ENCODE measurements around the gene EVA1B. TPM values are rescaled to one million over a fixed set of nuclear protein-coding genes. Genes with fewer than 3 reads are reported as not detected.

EVA1B gene
- total RNA-seq, 1 experiment from 2014 or later, result 25.1 TPM

DNA sequence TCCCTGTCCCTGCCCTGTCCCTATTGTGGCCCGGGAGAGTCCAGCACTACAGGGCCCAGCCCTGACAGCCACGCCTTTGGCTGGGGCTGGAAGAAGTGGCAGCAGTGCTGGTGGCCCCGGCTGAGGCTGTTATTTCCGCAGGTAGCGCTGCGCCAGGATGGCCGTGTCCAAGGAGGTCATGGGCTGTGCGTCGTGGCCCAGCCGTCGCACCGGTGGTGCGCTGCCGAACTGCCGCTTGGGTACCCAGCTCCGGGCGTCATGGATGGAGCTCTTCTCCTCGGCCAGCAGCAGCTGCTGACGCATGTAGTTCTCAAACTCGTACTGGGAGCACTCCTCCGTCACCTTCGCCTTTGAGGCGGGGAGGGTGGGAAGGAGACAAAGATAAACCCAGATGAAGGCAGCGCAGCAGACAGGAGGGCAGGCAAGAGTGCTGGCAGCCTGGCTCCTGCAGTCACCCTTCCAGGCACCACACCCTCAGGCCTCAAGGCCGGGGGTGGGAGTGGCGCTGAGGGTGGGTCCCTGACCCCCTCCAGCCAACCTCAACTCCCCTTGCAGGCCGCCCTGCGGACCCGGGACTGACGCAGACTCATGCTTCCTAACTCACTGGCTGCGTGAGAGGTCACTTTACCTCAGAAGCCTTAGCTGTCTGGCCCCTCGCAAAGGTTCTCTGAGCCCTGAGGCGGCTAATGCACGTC, 18.3 kb upstream of the EVA1B start:
- Histone ChIP-seq H3K4me2 (ENCODE audit: low read length) (no peak overlapping the region), H3K4me3 (replicated peaks in 1 of 2; ENCODE audit: low read depth in 1 of 2, low read length in 2 of 2) (no peak overlapping the region), H3K9ac (ENCODE audit: low read length) (no peak overlapping the region), H3K79me2 (ENCODE audit: insufficient read depth, low read length) (no peaks in the 10 kb centered on the region), H2AFZ (ENCODE audit: low read depth, low read length, poor library complexity, severe bottlenecking) (no peak overlapping the region), H3K36me3 (ENCODE audit: control insufficient read depth in 1 of 2, insufficient read depth in 2 of 2, low read length in 2 of 2) (peaks cover 5% of the 10 kb centered on the region in 2 experiments; a peak in 2 of 4 replicates), H3K9me3 (ENCODE audit: control insufficient read depth in 1 of 2, insufficient read depth in 1 of 2, low read depth in 1 of 2, low read length in 2 of 2) (no peaks in the 10 kb centered on the region), H4K20me1 (ENCODE audit: insufficient read depth) (no peaks in the 10 kb centered on the region), H3K27ac (ENCODE audit: low read depth, low read length) (no peak overlapping the region), H3K9me2 (ENCODE audit: insufficient read depth) (no peaks in the 10 kb centered on the region), H3K4me1 (ENCODE audit: control insufficient read depth in 1 of 2, insufficient read depth in 2 of 2, low read length in 2 of 2) (peaks cover 0 to 6% of the 10 kb centered on the region in 2 experiments; a peak in 1 of 4 replicates), H3K27me3 (ENCODE audit: insufficient read depth, low read length) (no peaks in the 10 kb centered on the region)
- no peak for DNase-seq (ENCODE audit: low read depth, low spot score)
- no peak for ATAC-seq
- TF ChIP-seq ELF1 (IDR thresholded peaks at IDR 0.05; ENCODE audit: borderline replicate concordance, low read depth) (no peak), ZFX (IDR thresholded peaks at IDR 0.05) (no peak), POLR2AphosphoS5 (IDR thresholded peaks at IDR 0.05; ENCODE audit: low read depth, low read length) (no peak; the same call in 1 of the 2 replicates), CBX3 (IDR thresholded peaks at IDR 0.05; ENCODE audit: low read depth) (no peak)
- TF ChIP-seq, protein P1, sequence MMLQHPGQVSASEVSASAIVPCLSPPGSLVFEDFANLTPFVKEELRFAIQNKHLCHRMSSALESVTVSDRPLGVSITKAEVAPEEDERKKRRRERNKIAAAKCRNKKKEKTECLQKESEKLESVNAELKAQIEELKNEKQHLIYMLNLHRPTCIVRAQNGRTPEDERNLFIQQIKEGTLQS (IDR thresholded peaks at IDR 0.05), result no peak
- no TSS peak for BruUV-seq (replicated peaks)
- intact Hi-C loops (cut with micrococcal nuclease), result loop anchor here (1.0 kb wide), 1 partner anchor 80 kb away; no protein-coding TSS in a partner anchor
- ChIA-PET POLR2A (no interaction called here), CTCF (interaction anchor here (0.6 to 1.9 kb wide), 6 partner anchors 9 to 192 kb away, joined by 3 to 8 read pairs (median 6); partner anchors contain the start of gene TRAPPC3), RAD21 (ENCODE audit: low non-redundant PET in 1 of 2, low total read pairs in 2 of 2, uncharacterized antibody in 2 of 2, unreplicated experiment in 2 of 2) (interaction anchor here (0.6 to 1.0 kb wide), 2 partner anchors 59 to 77 kb away, joined by 3 to 4 read pairs; no protein-coding TSS in a partner anchor)

DNA sequence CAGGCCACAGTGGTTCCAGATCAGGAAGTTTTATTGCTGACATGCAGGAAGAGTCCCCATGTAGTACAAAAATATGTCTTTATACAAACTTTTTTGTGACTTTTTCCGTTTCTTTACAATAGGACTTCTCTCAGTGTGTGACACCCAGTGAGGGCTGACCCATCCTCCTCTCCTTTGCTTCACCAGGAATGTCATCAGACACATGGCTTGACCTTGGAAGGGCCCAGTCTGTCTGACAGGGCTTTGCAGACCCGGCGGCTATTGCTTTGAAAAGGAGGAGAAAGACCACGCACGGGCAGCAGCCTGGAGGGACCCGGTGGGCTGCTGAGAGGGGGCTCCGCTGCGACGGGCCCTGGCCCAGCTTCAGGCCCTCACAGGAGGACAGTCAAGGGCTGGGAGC, 16.2 kb upstream of the EVA1B start:
- no peak overlapping the region for H3K9ac ChIP-seq (ENCODE audit: low read length)
- peaks cover 0 to 6% of the 10 kb centered on the region in 2 experiments; a peak in 1 of 4 replicates for H3K4me1 ChIP-seq (ENCODE audit: control insufficient read depth in 1 of 2, insufficient read depth in 2 of 2, low read length in 2 of 2)
- no peak overlapping the region for H3K4me3 ChIP-seq (replicated peaks in 1 of 2; ENCODE audit: low read depth in 1 of 2, low read length in 2 of 2)
- no peaks in the 10 kb centered on the region for H3K9me2 ChIP-seq (ENCODE audit: insufficient read depth)
- H3K79me2 ChIP-seq (ENCODE audit: insufficient read depth, low read length), result no peaks in the 10 kb centered on the region
- TF ChIP-seq TCF7L2 (IDR thresholded peaks at IDR 0.05; ENCODE audit: borderline replicate concordance, extremely low read depth, insufficient read depth, insufficient read length), result no peak
- TF ChIP-seq, protein P2, sequence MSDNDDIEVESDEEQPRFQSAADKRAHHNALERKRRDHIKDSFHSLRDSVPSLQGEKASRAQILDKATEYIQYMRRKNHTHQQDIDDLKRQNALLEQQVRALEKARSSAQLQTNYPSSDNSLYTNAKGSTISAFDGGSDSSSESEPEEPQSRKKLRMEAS (IDR thresholded peaks at IDR 0.05), result no peak
- TF ChIP-seq SP1 (IDR thresholded peaks at IDR 0.05; ENCODE audit: low read depth), result no peak
- TF ChIP-seq ZFX (IDR thresholded peaks at IDR 0.05), result no peak
- TF ChIP-seq ELF1 (IDR thresholded peaks at IDR 0.05; ENCODE audit: borderline replicate concordance, low read depth), result no peak
- BruUV-seq (replicated peaks), result TSS peak; percentile 27
- H3K27me3 ChIP-seq (ENCODE audit: insufficient read depth, low read length), result no peaks in the 10 kb centered on the region
- no peaks in the 10 kb centered on the region for H3K9me3 ChIP-seq (ENCODE audit: control insufficient read depth in 1 of 2, insufficient read depth in 1 of 2, low read depth in 1 of 2, low read length in 2 of 2)
- DNase-seq (ENCODE audit: low read depth, low spot score) (no peak), ATAC-seq (no peak)
- H3K36me3 ChIP-seq (ENCODE audit: control insufficient read depth in 1 of 2, insufficient read depth in 2 of 2, low read length in 2 of 2), result peaks cover 0 to 5% of the 10 kb centered on the region in 2 experiments; a peak in 1 of 4 replicates
- no peaks in the 10 kb centered on the region for H4K20me1 ChIP-seq (ENCODE audit: insufficient read depth)
- H3K4me2 ChIP-seq (ENCODE audit: low read length), result no peak overlapping the region
- ChIA-PET POLR2A (no interaction called here), RAD21 (ENCODE audit: low non-redundant PET in 1 of 2, low total read pairs in 2 of 2, uncharacterized antibody in 2 of 2, unreplicated experiment in 2 of 2) (no interaction called here), CTCF (no interaction called here)
- intact Hi-C loops (cut with micrococcal nuclease), result no loop called here
- no peak overlapping the region for H3K27ac ChIP-seq (ENCODE audit: low read depth, low read length)
- no peak overlapping the region for H2AFZ ChIP-seq (ENCODE audit: low read depth, low read length, poor library complexity, severe bottlenecking)
